SU-DHL-6 (cell line): ENCODE results near the gene SPZ1.

Experiments used
- CTCF ChIP-seq: fragments of 200-600 bp; sonication (generic); IDR thresholded peaks from one replicate; pipeline ENCODE4 v1.5.1; 2017; ENCODE audit warnings: antibody characterized with exemption, mild to moderate bottlenecking, low read length, moderate library complexity; ENCODE audit not compliant: insufficient read depth, poor library complexity, severe bottlenecking
- EZH2phosphoT487 ChIP-seq: fragments of 200-600 bp; sonication (generic), shearing (Covaris generic); conservative IDR thresholded peaks from 2 replicates; pipeline ENCODE4 v1.6.1; 2018; ENCODE audit warnings: mild to moderate bottlenecking, antibody characterized with exemption, low read length, moderate library complexity, mixed read lengths

GRCh38 chr5:80326468-80326867 lies 6.7 kb downstream of the SPZ1 start:
- TF ChIP-seq CTCF (no peak), EZH2phosphoT487 (no peak)
